ENCODE data around the gene PHOX2A.

The PHOX2A gene

DNA sequence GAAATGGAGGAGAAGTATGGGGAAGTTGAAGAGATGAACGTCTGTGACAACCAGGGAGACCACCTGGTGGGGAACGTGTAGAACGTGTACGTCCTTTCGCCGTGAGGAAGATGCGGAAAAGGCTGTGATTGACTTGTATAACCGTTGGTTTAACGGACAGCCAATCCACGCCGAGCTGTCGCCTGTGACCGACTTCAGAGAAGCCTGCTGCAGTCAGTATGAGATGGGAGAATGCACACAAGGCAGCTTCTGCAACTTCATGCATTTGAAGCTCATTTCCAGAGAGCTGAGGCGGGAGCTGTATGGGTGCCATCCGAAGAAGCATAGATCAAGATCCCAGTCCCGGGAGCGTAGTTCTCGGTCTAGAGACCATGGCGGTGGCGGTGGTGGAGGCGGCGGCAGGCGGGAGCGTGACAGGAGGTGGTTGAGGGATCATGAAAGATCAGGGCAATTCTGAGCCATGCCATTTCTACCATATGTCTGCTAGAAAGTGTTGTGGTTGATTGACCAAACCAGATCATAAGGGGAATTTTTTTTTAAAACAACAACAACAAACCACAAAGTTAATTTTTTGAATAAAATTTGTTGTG lies 36.8 kb upstream of the PHOX2A start:
- H2AFZ ChIP-seq (ENCODE audit: low read depth, low read length, severe bottlenecking): no peak overlapping the region
- no peaks in the 10 kb centered on the region for H3K9me3 ChIP-seq (ENCODE audit: insufficient read depth, low read length)
- H3K36me3 ChIP-seq (ENCODE audit: low read length): no peaks in the 10 kb centered on the region
- no peak overlapping the region for H3K9ac ChIP-seq (ENCODE audit: low read length)
- no peak overlapping the region for H3K27ac ChIP-seq (ENCODE audit: low read depth, low read length)
- H3F3A ChIP-seq (ENCODE audit: insufficient read depth): no peaks in the 10 kb centered on the region
- H3K9me2 ChIP-seq (replicated peaks; ENCODE audit: insufficient read depth, low read length): no peaks in the 10 kb centered on the region
- no peaks in the 10 kb centered on the region for H3K27me3 ChIP-seq (ENCODE audit: low read length)
- no peak overlapping the region for H3K4me2 ChIP-seq (ENCODE audit: low read depth, low read length, poor library complexity, severe bottlenecking)
- no peak overlapping the region for H3K4me3 ChIP-seq (ENCODE audit: insufficient read depth, low read length, poor library complexity, severe bottlenecking)
- no peaks in the 10 kb centered on the region for H4K20me1 ChIP-seq (ENCODE audit: low read depth, low read length)
- no peak for TF ChIP-seq EZH2phosphoT487 (conservative IDR thresholded peaks at IDR 0.05; ENCODE audit: low read length)
- TF ChIP-seq CTCF (IDR thresholded peaks at IDR 0.05; ENCODE audit: insufficient read depth, low read length, poor library complexity, severe bottlenecking): no peak
- no peaks in the 10 kb centered on the region for H3K79me2 ChIP-seq (ENCODE audit: insufficient read depth, low read length)

DNA sequence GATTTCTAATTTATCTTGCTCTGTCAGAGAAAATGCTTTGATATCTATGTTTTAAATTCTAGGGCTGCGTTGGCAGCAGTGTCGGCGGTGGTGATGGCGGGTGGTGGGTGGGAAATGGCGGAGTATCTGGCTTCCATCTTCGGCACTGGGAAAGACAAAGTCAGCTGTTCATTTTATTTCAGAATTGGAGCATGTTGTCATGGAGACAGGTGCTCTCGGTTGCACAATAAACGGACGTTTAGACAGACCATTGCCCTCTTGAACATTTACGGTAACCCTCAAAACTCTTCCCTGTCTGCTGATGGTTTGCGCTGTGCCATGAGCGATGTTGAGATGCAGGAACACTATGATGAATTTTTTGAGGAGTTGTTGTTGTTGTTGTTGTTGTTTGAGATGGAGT lies 36.1 kb upstream of the PHOX2A start:
- Histone ChIP-seq H3K4me2 (ENCODE audit: low read depth, low read length, poor library complexity, severe bottlenecking) (no peak overlapping the region), H3K9me2 (replicated peaks; ENCODE audit: insufficient read depth, low read length) (no peaks in the 10 kb centered on the region), H3K4me3 (ENCODE audit: insufficient read depth, low read length, poor library complexity, severe bottlenecking) (no peak overlapping the region), H3K9me3 (ENCODE audit: insufficient read depth, low read length) (no peaks in the 10 kb centered on the region), H3K27me3 (ENCODE audit: low read length) (no peaks in the 10 kb centered on the region), H3K9ac (ENCODE audit: low read length) (no peak overlapping the region), H3K27ac (ENCODE audit: low read depth, low read length) (no peak overlapping the region), H2AFZ (ENCODE audit: low read depth, low read length, severe bottlenecking) (no peak overlapping the region), H4K20me1 (ENCODE audit: low read depth, low read length) (no peaks in the 10 kb centered on the region), H3K79me2 (ENCODE audit: insufficient read depth, low read length) (no peaks in the 10 kb centered on the region), H3F3A (ENCODE audit: insufficient read depth) (no peaks in the 10 kb centered on the region), H3K36me3 (ENCODE audit: low read length) (no peaks in the 10 kb centered on the region)
- TF ChIP-seq CTCF (IDR thresholded peaks at IDR 0.05; ENCODE audit: insufficient read depth, low read length, poor library complexity, severe bottlenecking): no peak
- TF ChIP-seq EZH2phosphoT487 (conservative IDR thresholded peaks at IDR 0.05; ENCODE audit: low read length): no peak

DNA sequence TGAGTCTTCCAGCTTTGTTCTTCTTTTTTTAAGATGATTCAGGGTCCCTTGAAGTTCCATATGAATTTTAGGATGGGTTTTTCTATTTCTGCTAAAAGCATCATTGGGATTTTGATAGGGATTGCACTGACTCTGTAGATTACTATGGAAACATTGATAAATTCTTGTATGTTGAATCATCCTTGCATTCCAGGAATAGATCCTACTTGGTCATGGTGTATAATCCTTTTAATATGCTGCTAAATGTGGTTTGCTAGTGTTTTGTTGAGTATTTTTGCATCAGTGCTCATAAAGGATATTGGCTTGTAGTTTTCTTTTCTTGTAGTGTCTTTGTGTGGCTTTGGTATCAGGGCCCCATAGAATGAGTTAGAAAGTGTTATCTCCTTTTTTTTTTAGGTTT lies 34.9 kb upstream of the PHOX2A start:
- H3K27me3 ChIP-seq (ENCODE audit: low read length): no peaks in the 10 kb centered on the region
- no peaks in the 10 kb centered on the region for H3K9me2 ChIP-seq (replicated peaks; ENCODE audit: insufficient read depth, low read length)
- no peak overlapping the region for H3K9ac ChIP-seq (ENCODE audit: low read length)
- H2AFZ ChIP-seq (ENCODE audit: low read depth, low read length, severe bottlenecking): no peak overlapping the region
- H3K27ac ChIP-seq (ENCODE audit: low read depth, low read length): no peak overlapping the region
- H3K79me2 ChIP-seq (ENCODE audit: insufficient read depth, low read length): no peaks in the 10 kb centered on the region
- H4K20me1 ChIP-seq (ENCODE audit: low read depth, low read length): no peaks in the 10 kb centered on the region
- TF ChIP-seq CTCF (IDR thresholded peaks at IDR 0.05; ENCODE audit: insufficient read depth, low read length, poor library complexity, severe bottlenecking) (no peak), EZH2phosphoT487 (conservative IDR thresholded peaks at IDR 0.05; ENCODE audit: low read length) (no peak)
- H3K4me2 ChIP-seq (ENCODE audit: low read depth, low read length, poor library complexity, severe bottlenecking): no peak overlapping the region
- H3K4me3 ChIP-seq (ENCODE audit: insufficient read depth, low read length, poor library complexity, severe bottlenecking): no peak overlapping the region
- H3K9me3 ChIP-seq (ENCODE audit: insufficient read depth, low read length): no peaks in the 10 kb centered on the region
- no peaks in the 10 kb centered on the region for H3K36me3 ChIP-seq (ENCODE audit: low read length)
- no peaks in the 10 kb centered on the region for H3F3A ChIP-seq (ENCODE audit: insufficient read depth)

Data from SU-DHL-6 (cell line).